Dermis microvascular lymphatic vessel endothelial cell (primary cell): ENCODE data around the gene GPR155. TPM values are rescaled to one million over a fixed set of nuclear protein-coding genes. Genes with fewer than 3 reads are reported as not detected.
"Not testable (repeated sequence)": the region's sequence is repeated elsewhere in the genome, so short reads cannot be mapped to it uniquely, and the experiment has no call there.

Source experiments
- DNase-seq, 2 donors: peaks; one replicate each; pipeline versions ENCODE4 v3.0.0 to v3.0.0-alpha.2; 2010; ENCODE audit warnings: low read depth in 2 of 2
- total RNA-seq: library from RNA; depleted of rRNA; stranded (reverse); fragments of >200 nt; gene quantifications from 2 replicates; pipeline ENCODE4 v1.2.1, GENCODE V29; 2014

GPR155 gene
- total RNA-seq, 1 donor from 2014 or later: 0.77 TPM

GRCh38 chr2:174491947-174492346, 5.1 kb upstream of the GPR155 start:
- DNase-seq: no peak

DNA sequence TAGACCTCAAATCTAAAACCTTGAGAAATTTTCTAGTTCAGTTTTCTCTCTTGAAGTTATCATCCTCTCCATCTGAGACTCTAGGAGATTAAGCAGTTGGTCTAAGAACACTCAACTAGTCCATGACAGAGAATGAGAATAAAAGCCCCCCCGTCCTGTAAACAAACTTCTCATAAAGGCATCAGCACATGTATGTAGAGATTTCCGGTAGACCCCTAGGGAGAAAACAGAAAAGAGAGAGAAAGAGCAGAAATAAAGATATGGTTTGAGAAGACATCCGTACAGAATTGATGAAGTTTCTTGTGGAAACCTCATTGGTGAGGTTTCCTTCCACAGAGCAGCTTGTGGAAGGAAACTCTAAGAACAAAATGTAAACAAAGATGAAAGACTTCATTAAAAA, 3.2 kb upstream of the GPR155 start:
- DNase-seq: no peak

DNA sequence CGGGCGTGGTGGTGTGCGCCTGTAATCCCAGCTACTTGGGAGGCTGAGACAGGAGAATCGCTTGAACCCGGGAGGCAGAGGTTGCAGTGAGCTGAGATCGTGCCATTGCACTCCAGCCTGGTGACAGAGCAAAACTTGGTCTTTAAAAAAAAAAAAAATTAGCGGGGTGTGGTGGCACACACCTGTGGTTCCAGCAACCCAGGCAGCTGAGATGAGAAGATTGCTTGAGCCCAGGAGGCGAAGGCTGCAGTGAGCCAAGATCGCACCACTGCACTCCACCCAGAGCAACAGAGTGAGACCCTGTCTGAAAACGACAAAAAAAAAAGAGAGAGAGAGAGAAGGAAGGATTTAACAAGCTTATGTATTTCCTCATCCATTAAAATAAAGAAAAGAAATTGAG, 2.7 kb upstream of the GPR155 start:
- DNase-seq: not testable (repeated sequence)

- DNase-seq: no peak
Measured at GRCh38 chr2:174487820-174488162, 962 bp upstream of the GPR155 start.

GRCh38 chr2:174487108-174487819, 435 bp upstream of the GPR155 start:
- peak; percentile 86 to 98 for DNase-seq

- DNase-seq: peak in 1 of 2 donors; percentile 18
Measured at GRCh38 chr2:174485788-174486562, 854 bp downstream of the GPR155 start.

DNA sequence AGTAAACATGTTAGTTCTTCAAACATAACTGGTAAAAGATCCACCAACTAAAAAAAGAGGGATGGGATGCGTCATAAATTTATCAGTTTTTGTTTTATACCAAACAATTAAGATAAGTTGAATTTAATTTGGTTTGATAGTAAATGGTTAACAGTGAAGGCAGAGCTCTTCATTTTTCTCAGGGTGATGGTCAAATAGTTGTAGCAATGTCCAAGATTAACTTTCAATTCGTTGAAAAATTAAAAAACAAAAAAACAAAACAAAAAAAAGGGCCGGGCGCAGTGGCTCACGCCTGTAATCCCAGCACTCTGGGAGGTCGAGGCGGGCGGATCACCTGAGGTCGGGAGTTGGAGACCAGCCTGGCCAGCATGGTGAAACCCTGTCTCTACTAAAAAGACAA, 1.8 kb downstream of the GPR155 start:
- not testable (repeated sequence) for DNase-seq

- DNase-seq: no peak
Measured at GRCh38 chr2:174484573-174484972, 2.3 kb downstream of the GPR155 start.

DNA sequence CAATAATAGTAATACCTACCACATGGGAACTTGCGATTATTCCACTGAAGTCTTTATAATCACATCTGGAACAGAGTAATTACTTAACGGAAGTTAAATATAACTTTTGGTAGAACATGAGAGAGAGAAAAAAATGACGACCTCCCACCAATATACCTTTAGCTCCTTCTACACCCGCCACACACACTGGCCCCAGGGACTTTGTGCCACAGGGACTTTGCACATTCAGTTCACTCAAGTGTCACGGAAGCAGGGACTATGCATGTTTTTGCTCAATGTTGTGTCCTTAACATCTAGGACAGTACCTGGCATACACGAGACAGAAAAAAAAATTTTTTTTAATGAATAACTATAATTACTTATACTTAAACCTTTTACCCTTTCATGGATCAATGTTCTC, 4.0 kb downstream of the GPR155 start:
- no peak for DNase-seq

DNA sequence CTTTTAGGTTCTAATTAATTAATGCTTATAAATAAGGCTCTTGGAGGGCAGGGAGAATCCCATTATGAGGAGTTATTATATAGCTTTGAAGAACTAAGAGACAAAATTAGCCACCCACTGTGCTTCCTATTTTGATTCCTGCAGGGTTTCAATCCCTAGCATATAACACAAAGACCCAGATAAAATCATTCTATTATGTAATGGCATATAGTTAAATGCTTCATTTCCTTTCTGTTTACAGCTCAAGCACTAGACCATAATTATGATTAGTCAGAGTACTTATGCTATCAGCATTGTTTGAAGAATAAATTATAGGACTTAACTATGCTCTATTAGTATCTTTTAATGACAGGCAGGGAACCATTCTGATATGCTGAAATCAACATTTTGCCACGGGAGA, 9.1 kb downstream of the GPR155 start:
- DNase-seq: no peak

DNA sequence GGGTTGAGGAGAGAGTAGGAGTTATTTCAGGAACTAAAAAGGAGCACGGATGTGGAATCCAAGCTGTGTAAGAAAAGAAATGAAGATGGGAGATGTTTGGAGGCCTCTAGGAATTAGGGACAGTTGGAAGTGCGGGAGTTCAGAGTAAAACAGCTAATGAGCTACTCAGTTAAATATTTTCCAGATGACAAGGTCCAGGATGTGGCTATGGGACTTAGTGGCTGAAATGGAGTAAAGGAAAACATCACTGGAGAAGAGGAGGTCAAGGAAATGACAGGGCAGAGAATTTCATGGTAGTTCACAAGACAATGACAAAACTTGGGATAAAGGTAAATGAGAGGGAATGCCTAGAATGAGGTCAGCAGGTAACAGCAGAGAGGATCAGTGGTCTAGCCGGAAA, 13.0 kb downstream of the GPR155 start:
- no peak for DNase-seq

- DNase-seq: no peak
Measured at GRCh38 chr2:174465327-174465726, 21.5 kb downstream of the GPR155 start.

GRCh38 chr2:174461221-174461620, 25.6 kb downstream of the GPR155 start:
- no peak for DNase-seq

DNA sequence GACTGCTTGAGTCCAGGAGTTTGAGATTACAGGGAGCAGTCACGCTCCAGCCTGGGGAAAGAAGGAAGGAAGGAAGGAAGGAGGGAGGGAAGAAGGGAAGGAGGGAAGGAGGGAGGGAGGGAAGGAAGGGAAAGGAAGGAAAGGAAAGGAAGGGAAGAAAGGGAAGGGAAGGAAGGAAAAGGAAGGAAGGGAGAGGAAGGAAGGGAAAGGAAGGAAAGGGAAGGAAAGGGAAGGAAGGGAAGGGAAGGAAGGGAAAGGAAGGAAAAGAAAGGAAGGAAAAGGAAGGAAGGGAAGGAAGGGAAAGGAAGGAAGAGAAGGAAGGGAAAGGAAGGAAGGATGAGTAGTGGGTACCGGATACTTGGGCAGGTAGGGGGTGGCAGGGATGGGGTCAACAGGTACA, 32.3 kb downstream of the GPR155 start:
- DNase-seq: no peak

DNA sequence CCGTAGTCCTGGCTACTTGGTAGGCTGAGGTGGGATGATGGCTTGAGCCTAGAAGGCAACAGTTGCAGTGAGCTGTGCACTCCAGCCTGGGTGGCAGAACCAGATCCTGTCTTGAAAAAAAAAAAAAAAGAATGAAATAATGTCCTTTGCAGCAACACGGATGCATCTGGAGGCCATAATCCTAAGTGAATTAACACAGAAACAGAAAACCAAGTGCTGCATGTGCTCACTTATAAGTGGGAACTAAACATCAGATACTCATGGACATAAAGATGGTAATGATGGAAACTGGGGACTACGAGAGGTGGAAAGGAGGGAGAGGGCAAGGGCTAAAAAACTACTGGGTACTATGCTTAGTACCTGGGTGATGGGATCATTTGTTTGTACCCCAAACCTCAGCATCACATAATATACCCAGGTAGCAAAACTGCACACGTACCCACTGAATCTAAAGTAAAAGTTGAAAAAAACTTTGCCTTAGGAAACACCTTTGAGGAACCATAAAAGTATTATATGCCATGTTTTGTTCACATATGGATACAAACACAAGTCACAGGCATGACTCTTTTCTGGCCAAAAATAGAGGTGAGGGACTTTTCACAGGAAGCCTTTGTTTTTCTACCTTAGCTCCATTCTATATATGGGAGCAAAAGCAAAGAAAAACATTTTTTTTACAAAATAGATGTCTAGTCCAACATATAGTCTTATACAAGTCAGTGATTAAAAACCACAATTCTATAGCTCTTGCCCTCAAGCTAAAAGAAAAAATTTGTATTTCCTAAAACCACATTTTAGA, 36.6 kb downstream of the GPR155 start:
- peak in 1 of 2 donors; percentile 56 for DNase-seq

DNA sequence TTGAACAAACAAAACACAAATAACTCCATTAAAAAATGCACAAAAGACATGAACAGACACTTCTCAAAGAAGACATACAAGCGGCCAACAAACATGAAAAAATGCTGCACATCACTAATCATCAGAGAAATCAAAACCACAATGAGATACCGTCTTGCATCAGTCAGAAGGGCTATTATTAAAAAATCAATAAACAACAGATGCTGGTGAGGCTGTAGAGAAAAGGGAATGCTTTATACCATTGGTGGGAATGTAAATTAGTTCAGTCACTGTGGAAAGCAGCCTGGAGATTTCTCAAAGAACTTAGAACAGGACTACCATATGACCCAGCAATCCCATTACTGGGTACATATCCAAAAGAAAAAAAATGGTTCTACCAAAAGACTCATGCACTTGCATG, 37.8 kb downstream of the GPR155 start:
- no peak for DNase-seq

DNA sequence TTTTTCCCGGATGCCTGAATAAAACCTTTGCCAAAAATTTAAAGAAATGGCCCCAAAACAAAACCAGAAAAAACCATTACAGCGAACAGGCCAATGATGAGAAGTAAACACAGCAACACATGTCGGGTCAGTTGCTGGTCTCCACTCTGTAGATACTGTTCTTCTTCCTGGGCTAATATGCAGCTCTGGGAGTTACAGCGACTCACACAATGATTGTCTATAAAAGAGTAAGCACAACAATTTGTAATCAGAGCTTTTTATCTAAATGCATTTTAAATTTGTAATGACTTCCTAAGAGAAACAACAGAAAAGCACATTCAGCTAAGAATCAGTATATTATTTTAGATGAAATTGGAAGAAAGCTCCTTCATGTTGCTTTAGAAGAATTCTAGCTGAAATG, 40.3 kb downstream of the GPR155 start:
- no peak for DNase-seq

DNA sequence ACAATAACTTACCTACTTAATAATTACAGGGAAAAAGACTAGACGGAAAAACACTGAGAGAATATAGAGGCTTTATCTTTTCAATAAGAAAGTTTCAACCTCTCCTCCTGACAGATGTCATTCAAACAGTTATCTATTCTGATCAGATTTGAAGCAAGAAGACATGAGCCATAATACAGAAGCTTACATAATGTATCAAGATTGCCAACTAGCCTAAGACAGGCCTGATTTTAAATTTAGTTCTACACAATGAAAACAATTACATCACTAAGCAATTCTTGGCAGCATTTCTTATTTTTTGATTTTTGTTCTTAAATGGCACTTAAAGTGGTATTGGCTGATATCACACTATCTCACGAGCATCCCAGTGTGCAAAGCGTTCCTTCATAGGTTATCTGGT, 41.6 kb downstream of the GPR155 start:
- no peak for DNase-seq

DNA sequence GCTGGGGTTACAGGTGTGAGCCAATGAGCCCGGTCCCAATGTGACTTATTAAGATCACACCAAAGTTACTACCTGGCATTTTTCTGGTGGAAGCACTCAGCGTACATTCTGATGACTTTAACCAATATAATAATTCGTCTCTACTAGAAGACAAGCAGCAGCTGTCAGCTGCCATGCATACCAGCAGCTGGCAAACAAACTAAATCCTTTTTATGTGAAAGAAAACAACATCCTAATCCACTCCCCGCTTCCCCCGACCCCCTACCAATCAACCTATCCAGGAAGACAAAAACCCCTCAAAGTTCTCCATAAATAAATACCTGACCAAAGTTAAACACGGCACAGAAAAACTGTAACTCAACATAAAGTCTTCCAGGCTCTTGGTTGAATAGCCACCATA, 42.1 kb downstream of the GPR155 start:
- no peak for DNase-seq

DNA sequence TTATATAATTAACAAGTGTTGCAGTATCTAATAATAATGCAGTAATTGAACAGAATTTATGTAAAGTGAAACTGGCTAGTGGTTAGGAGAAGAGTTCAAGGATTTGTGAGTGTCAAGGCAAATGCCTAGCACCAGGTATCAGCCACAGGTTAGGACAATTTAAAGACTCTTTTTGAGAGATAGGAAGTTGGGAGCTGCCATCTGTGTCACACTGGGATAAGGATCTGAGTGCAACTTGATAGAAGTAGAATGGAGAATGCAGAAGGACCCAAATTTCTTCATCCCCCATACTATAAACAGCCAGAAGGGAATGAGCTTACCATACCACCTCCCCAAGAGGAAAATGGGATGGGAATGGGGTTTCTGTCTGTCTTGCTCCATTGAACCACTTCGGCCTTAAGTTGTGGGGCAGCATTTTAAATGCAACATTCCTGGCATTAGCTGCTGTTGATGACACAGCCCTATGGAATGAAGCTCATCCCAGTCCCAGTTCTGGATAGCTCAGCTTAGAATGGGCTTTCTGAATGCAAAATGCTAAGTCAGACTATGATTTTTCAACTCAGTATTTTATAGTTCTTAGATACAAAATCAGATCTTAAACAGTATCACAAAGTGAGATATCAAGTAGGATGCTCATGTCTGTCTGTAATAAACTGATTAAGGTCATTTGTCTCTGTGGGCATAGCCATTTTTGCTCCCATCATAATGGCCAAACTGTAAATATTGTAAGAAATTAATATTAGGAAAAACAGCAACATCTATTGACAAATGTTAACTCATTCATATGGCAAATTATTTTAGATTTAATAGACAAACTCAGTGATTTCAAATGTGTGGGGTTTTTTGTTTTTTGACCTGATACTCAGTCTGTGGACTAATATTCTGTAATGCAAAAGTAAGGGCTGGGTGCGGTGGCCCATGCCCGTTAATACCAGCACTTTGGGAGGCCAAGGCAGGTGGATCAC, 44.0 kb downstream of the GPR155 start:
- peak; percentile 32 to 52 for DNase-seq

GRCh38 chr2:174439950-174440349, 46.9 kb downstream of the GPR155 start:
- no peak for DNase-seq
